ENCODE results near the gene LANCL1.

LANCL1 gene

DNA sequence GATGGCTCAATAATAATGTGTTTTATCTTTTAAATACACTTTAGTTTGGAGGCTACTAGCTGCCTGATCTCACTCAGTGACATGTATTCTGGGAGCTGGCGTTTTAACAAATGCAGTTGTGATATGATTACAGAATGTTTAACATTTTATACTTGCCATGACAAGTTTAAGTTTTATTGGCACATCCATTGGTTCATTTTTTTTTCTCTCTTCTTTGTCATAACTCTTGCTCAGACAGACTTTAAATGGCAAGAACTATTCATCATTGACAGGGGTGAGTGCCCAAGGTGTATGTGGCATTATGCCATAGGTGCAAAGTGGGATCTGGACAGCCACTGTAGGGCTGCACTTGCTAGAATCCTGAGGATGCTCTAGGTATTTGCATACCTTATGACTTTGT, 89.5 kb downstream of the LANCL1 start:
- no peak for DNase-seq

Measured in NCI-H446 treated with DMSO at 0.1 percent for 48 hours (cell line).